HG03432 (cell line): ENCODE results near the gene SH3BGRL3.
"Not testable (repeated sequence)": the region's sequence is repeated elsewhere in the genome, so short reads cannot be mapped to it uniquely, and the experiment has no call there.

Experiments used
- ATAC-seq: cut with Tn5 transposase; IDR thresholded peaks from one replicate; pipeline ENCODE4 v1.9.1; 2021; ENCODE audit warnings: mild to moderate bottlenecking, moderate library complexity; ENCODE audit not compliant: unreplicated experiment

The SH3BGRL3 gene

DNA sequence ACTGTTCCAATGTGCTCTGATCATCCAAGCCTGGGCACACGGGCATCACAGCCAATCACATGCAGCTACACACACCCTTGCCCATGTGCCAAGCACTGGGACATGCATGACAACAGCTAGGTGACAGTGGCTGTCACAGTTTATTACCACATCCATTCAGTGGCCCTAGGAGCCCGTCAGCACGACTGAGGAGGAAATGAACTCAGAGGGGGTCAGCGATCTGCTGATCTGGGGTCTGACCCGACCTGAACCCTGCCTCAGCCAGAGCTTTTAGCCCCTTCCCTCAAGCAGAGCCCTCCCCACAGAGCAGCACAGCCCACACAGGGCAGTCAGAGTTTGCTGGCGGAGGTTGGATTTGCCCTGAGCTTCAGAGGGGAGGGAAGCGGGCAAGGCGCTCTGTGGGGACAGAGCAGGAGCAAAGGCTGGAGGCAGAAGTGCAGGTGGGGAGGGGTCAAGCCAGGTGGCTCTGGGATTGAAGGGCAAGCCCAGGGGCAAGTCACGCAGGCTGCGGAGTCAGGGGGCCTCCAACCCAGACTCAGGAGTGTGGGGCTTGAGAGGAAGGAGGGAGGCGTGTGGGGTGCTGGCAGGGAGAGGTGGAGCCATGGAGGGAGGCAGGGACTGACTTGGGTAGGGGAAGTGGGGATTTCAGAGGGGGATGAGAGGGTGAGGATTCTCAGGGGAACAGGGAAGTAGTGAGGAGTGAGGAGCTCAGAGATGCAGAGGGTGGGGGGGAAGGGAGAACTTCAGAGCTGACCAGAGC lies 10.4 kb downstream of the SH3BGRL3 start:
- ATAC-seq: no peak

DNA sequence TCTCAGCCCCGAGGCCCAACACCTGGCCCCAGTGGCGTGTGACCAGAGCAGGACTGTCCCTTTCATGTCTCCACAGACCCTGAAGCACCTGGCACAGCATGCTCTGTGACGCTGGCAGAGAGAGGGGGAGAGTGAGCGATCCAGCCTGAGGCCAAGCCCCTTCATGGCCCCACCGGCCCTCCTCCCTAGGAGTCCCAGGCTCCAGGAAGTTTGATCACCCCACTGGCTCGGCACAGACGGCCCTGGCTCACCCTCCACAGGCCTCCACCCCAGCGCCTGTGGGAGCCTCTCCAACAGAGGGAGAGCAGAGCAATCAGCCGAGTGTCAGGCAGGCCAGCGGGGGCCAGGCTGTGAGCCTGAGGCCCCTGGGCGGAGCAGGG lies 11.0 kb downstream of the SH3BGRL3 start:
- ATAC-seq: no peak

DNA sequence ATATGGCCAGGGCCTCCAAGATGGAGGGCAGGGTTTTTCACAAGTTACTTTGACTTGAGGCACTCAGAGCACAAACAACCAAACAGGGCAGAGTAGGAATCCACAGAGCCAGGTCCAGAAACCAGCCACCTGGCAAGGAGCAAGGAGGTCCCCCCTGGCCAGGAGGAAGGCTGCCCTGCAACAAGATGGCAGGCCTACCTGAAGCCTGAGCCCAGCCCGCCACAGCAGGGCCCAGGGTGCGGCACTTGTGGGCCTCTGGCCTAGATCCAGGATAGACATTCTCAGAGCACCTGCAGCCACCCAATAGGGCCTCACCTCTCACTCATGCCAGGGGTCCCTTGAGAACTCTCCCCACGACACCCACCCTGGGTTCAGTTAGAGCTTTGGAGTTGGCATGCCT lies 11.5 kb downstream of the SH3BGRL3 start:
- ATAC-seq: no peak

DNA sequence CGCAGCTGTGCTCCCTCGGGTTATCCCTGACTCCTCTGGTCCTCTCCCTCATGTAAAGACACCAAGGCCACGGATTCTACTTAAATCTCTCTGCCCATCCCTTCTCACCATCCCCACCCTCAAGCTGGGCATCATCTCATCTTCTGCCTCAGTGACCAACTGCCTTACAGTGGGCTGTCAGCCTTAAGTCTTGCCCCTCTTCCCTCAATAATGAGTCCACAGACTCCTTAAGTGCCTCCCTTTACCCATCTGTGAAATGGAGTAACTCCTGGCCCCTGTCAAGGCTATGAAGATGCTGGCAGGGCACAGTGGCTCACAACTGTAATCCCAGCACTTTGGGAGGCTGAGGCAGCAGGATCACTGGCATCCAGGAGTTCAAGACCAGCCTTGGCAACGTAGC lies 12.1 kb downstream of the SH3BGRL3 start:
- ATAC-seq: no peak

DNA sequence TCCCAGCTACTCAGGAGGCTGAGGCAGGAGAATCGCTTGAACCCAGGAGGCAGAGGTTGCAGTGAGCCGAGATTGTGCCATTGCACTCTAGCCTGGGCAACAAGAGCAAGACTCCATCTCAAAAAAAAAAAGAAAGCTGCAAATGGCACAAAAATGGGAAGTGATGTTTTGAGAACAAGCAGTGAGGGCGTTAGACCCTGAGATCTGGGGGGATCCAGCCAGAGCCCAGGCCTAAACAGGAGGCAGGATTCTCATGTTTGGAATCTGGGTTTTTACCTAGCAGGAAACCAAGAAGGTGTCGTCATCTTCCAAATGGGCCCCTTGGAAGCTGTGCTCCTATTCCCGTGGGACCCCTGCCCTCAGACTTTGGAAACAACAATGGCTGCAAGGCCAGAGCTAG lies 12.8 kb downstream of the SH3BGRL3 start:
- not testable (repeated sequence) for ATAC-seq

DNA sequence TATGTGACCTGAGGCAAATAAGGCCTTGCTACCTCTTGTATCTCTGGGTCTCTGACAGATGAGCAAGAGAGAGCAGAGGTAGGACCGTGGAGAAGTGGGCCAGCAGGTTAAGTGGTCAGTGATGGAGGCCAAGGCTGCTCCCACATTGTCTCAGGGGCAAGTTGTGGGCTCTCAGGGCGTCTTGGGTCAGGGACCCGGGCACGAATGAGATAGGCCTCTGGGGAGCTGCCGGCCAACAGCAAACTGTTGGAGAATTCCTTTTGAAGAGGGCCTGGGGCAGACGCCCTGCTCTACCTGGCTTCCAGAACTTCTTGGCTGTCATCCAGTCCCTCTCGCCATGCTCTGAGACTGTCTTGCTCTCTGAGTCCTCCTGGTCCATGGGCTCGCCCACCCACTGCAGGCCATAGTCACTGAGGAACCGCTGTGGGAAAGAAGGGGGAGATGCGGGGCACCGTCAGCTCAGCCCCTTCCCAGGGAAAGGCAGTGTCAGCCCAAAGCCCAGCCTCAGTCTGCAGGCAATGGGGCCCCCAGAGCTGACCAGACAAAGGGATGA lies 14.1 kb downstream of the SH3BGRL3 start:
- ATAC-seq: no peak

DNA sequence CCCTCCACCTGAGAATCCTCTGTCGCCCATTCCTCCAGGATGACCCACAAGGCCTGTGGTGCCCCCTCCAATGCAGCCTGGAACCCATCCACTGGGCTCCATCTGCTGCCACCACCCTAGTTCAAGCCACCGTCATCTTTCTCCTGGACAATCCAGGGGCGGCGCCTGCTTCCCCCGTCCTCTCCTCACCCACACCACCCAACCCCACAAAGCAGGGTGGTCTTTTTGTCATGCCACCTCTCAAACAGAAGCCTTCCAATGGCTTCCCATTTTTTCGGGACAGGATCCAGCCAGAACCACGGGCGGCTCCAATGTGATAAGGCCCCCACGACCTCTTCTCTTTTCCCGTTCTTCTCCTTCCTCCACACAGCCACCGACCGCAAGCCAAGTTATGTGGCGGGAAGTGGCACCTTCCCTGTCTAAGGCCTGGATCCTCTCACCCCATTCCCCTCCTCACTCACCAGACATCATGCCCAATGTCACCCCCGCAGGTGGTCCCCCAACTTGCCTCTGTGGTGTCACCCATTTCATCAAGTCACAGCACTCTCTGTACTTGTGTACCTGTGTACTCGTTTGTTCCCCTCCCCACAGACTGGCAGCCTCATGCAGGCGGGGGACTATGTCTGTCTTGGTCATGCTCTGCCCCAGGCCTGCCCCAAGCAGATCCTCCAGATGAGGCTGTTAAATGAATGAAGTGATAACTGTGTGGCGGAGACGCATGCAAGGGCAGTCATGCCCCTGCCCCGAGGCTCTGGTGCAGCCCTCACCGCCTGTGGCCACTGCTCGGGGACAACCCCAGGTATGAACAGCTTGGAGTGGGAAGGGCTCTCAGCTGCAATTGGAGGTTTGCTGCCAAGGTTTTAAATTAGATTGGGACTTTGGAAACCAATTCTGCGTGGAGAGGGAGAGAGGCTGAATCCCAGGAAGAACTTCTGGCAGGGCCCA lies 15.6 kb downstream of the SH3BGRL3 start:
- ATAC-seq: no peak

DNA sequence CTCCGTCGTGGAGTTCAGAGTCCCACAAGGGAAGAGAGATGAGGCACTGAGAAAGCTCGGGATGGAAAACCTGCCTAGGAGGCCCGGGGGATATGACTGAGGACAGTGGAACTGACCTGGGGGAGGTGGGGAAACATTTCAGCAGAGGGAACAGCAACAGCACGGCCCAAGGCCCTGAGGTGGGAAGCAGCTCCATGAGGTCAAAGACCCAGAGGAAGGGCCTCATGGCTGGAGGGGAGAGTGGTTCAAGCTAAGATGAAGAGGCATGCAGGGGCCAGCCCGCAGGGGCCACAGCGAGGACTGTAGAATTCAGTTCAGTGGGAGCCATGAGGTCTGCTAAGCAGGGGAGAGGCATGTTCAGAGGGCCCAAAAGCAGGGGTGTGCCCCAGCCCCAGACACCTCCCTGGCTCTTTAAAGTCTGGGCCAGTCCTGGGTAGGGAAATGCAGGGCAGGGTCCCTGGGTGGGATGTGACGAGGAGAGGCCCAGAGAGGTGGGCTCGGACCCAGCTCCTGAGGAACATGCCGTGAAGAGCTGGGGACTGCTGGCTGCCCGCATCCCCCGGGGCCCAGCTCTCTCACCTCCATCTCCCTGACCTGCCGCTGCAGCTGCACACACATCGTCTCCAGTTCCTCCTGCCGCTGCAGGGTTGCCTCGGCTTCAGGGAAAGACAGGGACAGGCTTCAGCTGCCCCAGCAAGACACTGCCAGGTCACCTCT lies 16.6 kb downstream of the SH3BGRL3 start:
- no peak for ATAC-seq

DNA sequence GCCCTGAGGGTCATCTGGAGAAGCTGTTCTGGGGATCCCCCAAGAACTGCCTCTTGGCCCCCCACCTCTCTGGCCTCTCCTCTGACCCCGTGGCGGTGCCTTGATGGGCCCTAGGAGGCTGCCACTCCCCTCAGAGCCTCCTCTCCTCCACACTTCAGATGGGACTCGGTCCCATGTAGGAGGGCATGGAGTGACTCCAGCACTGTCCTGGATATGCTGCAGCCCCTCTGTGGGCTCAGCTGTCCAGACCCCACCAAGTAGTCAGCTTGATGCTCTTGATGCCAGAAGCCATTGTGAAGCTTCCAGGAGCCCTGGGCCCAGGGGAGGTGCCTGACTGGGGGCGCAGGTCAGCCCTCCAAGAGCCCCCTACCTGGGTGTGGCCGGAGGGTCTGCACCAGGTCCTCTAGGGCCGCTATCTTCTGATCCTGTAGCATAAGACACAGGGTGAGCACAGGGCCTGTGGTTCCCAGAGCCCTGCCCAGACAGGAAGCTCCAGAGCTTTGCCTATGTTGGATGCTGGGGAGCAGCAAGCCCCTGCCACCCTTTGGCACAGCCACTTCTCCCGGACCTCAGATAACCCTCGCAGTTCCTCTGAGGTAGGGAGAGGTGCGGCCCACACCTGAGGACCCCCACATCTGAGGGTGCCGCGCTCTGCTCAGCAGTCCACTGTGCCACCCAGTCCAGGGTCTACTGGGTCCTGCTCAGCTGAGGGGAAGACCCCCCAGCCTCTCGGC lies 17.3 kb downstream of the SH3BGRL3 start:
- ATAC-seq: no peak

DNA sequence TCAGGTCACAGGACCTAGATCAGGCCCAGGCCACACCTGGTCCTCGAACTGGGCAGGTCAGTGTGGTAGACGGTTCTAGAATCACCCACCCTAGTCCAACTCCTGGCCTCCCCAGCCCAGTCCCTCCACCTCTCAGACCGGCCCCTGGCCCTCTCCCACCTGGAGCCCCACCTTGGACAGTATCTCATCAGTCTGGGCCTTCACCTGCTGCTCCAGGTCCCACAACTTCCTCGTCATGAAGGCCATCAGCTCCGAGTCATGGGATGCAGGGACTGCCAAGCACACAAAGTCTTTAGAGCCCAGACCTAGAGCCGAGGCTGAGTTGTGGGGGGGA lies 17.9 kb downstream of the SH3BGRL3 start:
- ATAC-seq: no peak

DNA sequence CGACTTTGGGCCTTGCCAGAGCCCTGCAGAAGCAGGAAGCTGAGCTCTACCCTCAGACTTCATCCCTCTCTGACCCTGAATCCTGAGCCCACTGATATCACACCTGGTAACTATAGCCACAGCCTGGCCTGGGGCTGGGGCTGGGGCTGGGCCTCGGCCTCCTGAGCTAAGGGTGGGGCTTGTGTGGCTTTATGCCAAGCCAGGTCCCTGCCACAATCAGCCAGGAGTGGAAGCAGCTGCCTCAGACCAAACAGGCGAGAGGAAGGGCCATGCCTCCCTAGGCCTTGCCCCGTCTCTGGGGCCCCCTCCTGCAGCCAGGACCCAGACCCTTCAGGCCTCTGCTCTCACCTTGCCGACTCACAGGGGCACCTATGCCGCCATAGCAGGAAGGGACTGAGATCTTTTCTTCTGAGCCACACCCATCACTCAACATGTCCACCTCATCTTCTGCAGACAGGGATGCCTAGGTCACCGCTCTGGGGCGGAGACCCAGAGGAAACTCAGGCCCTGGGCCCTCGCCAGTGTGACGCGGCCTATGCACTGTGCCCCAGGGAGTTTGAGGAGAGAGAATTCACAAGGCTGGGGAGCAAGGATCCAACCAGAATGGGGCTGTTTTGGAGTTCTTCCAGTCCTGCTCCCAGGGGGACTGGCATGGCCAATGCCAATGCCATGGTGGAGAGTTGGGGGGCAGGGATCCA lies 20.8 kb downstream of the SH3BGRL3 start:
- no peak for ATAC-seq

DNA sequence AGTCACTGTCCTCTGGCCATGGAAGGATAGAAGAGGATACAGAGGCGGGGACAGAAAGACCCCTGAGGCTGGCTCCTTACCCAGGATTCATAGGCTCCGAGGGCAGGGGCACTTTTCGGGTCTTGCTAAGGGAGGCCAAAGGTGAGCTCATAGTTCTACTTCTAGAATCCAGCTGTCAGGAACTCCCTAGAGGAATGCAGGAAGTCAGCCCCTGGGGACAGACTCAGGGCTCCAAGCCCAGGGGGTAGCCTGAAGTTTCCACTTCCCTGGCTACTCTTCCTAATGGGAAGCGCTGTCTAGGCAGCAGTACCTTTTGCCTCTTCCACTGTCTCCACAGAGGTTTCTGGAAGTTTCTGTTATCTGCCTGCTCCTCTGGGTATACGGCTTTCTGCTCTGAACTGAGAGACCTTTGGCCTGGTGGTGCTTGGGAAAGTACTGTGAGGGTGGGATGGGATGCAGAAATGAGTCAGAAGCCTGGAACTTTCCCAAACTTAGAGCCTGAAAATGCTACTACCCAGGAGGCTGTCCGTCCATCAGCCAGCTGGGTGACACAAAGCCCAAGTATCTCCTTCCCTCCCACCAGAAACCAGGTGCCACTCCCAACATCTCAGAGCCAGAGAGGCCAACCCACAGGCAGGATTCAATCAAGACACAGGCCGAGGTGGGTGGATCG lies 23.0 kb downstream of the SH3BGRL3 start:
- ATAC-seq: no peak

DNA sequence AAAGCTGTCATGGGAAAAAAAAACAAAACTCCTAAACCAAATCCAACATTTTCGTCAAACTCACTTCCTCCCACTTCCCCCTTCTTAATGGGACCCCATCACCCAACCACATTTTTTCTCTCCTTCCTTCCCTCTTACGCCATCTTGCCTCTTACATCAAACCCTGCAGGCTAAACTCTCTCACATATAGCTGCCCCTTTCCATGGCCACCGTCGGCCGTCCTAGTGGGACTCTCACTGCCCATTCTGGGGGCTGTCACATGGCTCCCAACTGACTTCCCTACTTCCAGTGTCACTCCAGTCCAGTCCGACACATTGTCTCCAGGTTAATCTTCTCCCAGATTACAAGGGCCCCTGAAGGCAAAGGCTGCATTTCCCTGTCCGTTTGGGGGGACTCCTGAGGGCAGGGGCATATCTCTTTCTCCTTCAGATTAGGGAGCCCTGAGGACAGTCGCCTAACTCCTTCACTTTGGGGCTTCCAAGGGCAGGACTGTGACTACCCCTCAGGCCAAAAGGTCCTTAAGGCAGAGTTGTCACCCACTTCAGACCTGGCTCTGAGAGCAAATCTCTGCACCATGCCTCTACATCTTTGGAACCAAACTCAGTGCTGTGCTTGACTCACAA lies 25.9 kb downstream of the SH3BGRL3 start:
- ATAC-seq: peak; percentile 13

DNA sequence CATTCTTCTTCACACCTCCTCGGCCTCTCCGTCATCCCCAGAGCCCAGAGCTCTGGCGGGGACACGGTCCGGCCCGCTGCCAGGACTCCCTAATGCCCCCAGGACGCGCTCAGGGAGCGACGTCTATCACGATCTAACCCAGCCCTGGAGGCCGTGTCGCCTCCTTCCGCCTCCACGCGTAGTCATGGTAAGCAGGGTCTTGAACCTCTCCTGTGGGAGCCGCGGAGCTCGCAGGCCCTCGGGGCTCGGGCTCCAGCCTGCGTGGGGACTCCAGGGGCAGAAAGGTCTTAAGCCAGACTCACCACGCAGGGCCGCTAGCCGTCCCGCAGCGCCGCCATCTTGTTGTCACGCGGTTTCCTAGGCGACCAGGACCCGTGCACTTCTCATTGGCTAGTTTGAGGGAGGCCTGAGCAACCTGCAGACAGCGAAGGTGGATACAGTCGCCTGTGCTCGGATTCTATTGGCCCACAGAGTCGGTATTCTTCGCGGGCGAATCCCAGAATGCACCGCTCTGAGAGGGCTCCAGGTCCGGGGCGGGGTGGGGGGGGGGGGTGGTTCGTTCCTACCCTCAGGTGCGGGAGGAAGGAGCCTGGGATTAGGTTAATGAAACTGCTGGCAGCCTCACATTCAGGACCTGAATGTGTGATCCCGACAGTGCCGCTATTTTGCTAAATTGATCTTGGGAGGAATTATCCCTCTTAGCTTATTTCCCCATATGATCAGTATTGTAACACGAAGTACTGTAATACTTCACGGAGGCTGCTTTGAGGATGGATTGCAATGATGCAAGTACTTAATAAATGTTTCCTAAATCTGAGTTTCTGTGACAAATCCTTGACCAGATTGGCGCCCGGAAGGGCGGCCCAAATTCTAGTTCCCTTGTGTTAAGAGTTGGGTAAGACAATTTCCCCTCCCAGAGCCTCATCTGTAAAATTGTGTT lies 26.7 kb downstream of the SH3BGRL3 start, which contains the start of gene UBXN11:
UBXN11 (minus strand) TSS at position 347 of the 940 bp plus-strand sequence. CDS start 3,753 bp downstream, outside the sequence.
- ATAC-seq: peak; percentile 97

DNA sequence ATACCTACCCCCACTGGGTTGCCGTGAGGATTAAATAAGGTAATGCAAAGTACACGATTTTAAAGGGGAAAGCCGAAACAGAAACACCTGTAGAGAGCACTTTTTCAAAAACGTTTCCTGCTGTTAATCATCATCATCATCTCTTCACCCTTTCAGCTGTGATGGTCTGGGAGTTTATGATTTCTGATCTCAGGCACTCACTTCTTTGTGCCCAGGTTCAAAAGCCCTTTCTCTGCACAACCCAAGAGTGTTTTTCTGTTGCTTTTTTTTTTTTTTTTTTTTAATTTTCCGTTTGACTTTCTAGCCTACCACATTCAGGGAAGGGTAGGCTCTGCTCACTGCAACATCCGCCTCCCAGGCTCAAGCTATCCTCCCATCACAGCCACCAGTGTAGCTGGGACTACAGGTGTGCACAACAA lies 27.5 kb downstream of the SH3BGRL3 start:
- no peak for ATAC-seq

DNA sequence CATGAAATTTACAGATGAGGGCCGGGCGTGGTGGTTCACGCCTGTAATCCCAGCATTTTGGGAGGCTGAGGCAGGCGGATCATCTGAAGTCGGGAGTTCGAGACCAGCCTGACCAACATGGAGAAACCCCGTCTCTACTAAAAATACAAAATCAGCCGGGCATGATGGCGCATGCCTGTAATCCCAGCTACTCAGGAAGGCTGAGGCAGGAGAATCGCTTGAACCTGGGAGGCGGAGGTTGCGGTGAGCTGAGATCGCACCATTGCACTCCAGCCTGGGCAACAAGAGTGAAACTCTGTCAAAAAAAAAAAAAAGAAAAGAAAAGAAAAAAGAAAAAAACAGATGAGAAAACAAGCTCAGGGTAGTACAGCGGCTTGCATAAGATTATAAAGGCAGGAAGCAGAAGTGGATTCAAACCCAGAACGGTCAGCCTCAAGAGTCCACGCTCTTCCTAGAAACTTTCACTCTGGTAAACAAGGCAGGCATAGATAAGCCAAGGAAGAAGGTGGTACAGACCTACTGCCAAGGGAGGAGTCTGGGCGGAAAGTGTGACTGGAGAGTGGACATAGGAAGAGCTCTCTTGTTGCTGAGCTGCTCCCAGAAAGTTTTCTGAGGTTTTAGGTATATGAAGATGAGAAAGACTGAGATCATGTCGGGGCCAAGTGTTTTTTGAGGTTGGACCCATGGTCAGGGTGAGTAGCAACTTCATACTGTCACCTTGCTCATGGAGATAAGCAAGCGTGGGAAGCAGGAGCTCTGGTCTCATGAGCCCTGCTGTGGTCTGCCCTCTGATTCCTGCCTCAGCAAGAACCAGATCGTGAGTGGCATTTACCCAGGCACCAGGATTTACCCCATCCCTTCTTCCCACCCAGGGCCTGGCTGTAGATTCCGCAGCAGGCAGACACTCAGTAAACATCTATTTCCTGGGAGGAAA lies 28.3 kb downstream of the SH3BGRL3 start:
- not testable (repeated sequence) for ATAC-seq

DNA sequence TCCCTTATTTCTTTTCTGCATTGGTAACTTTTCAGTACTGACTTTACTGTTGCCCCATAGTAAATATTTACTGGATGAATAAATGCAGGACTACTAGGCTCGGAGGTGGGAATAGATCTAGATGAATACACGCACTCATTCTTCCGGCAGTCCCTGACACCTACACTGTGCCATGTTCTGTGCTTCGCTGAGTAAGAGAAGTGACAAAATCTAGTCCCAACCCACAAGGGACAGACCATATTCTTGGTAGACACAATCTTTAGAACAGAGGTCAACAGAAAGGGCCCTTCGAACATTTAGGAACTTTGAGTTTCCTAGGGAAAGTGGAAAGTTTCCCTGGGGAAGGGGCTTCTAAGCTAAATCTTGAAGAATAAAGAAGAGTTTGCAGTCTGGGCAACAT lies 34.6 kb downstream of the SH3BGRL3 start:
- ATAC-seq: no peak
